Measurements from ENCODE around the gene TMEM87B.
"Not testable (repeated sequence)": the region's sequence is repeated elsewhere in the genome, so short reads cannot be mapped to it uniquely, and the experiment has no call there.

Gene TMEM87B

GRCh38 chr2:112133344-112133743 lies 78.3 kb downstream of the TMEM87B start:
- DNase-seq (ENCODE audit: low spot score) = no peak

- no peak for DNase-seq (ENCODE audit: low spot score)
Measured at GRCh38 chr2:112134120-112134519, 79.1 kb downstream of the TMEM87B start.

GRCh38 chr2:112136096-112136495 lies 81.0 kb downstream of the TMEM87B start:
- no peak for DNase-seq (ENCODE audit: low spot score)

- no peak for DNase-seq (ENCODE audit: low spot score)
Measured at GRCh38 chr2:112137516-112138158, 82.6 kb downstream of the TMEM87B start.

GRCh38 chr2:112138159-112139032 lies 83.3 kb downstream of the TMEM87B start, which contains the start of gene FBLN7:
Gene FBLN7, plus strand, starts transcription at chr2:112138385. Its CDS starts 271 bp downstream, at chr2:112138656.
- DNase-seq (ENCODE audit: low spot score) = no peak

GRCh38 chr2:112139033-112139614 lies 84.1 kb downstream of the TMEM87B start:
- not testable (repeated sequence) for DNase-seq (ENCODE audit: low spot score)

- DNase-seq (ENCODE audit: low spot score) = not testable (repeated sequence)
Measured at GRCh38 chr2:112139661-112140204, 84.7 kb downstream of the TMEM87B start.

- DNase-seq (ENCODE audit: low spot score) = no peak
Measured at GRCh38 chr2:112140205-112140802, 85.2 kb downstream of the TMEM87B start.

GRCh38 chr2:112140899-112141625 lies 86.0 kb downstream of the TMEM87B start:
- no peak for DNase-seq (ENCODE audit: low spot score)

GRCh38 chr2:112141626-112142007 lies 86.5 kb downstream of the TMEM87B start:
- DNase-seq (ENCODE audit: low spot score) = no peak

GRCh38 chr2:112142525-112143078 lies 87.5 kb downstream of the TMEM87B start:
- DNase-seq (ENCODE audit: low spot score) = no peak

GRCh38 chr2:112143150-112143549 lies 88.1 kb downstream of the TMEM87B start:
- DNase-seq (ENCODE audit: low spot score) = no peak

- DNase-seq (ENCODE audit: low spot score) = no peak
Measured at GRCh38 chr2:112144966-112145365, 89.9 kb downstream of the TMEM87B start.

- DNase-seq (ENCODE audit: low spot score) = no peak
Measured at GRCh38 chr2:112147382-112148168, 92.5 kb downstream of the TMEM87B start.

- DNase-seq (ENCODE audit: low spot score) = no peak
Measured at GRCh38 chr2:112148477-112148876, 93.4 kb downstream of the TMEM87B start.

- no peak for DNase-seq (ENCODE audit: low spot score)
Measured at GRCh38 chr2:112149194-112149593, 94.1 kb downstream of the TMEM87B start.

- DNase-seq (ENCODE audit: low spot score) = no peak
Measured at GRCh38 chr2:112149866-112150435, 94.9 kb downstream of the TMEM87B start.

GRCh38 chr2:112150447-112150846 lies 95.4 kb downstream of the TMEM87B start:
- DNase-seq (ENCODE audit: low spot score) = no peak

- no peak for DNase-seq (ENCODE audit: low spot score)
Measured at GRCh38 chr2:112150851-112151250, 95.8 kb downstream of the TMEM87B start.

GRCh38 chr2:112151271-112151670 lies 96.2 kb downstream of the TMEM87B start:
- no peak for DNase-seq (ENCODE audit: low spot score)

All from NAMALWA (cell line).